ENCODE results near the gene RECQL. TPM values are rescaled to one million over a fixed set of nuclear protein-coding genes. Genes with fewer than 3 reads are reported as not detected.

RECQL gene
- total and polyA plus RNA-seq, 2 of the 8 experiments (the other 6 are each of a cell fraction or from before 2014, with no cell fraction given): 8.1 to 40.3 TPM

GRCh38 chr12:21483531-21483930 is 17.9 kb downstream of the RECQL start (continued):
- TF ChIP-seq CBX5 (IDR thresholded peaks at IDR 0.05; ENCODE audit: low read depth, low read length) (no peak), YY1 (IDR thresholded peaks at IDR 0.05; ENCODE audit: low read depth, low read length) (no peak)

All from H1 (cell line).